Ishikawa (cell line): ENCODE data around the gene ADAR.

Source experiments
- CEBPB ChIP-seq: IDR thresholded peaks from 2 replicates; pipeline ENCODE4 v1.6.1; 2012
- CREB1 ChIP-seq: IDR thresholded peaks from 2 replicates; pipeline ENCODE4 v1.6.1; 2012; ENCODE audit warnings: low read depth
- EGR1 ChIP-seq: IDR thresholded peaks from 2 replicates; pipeline ENCODE4 v1.6.1; 2012
- EP300 ChIP-seq: IDR thresholded peaks from 2 replicates; pipeline ENCODE4 v1.6.1; 2012; ENCODE audit warnings: borderline replicate concordance
- FOXM1 ChIP-seq: IDR thresholded peaks from 2 replicates; pipeline ENCODE4 v1.6.1; 2012; ENCODE audit warnings: low read depth, borderline replicate concordance
- NFIC ChIP-seq: IDR thresholded peaks from 2 replicates; pipeline ENCODE4 v1.6.1; 2012
- RAD21 ChIP-seq: IDR thresholded peaks from 2 replicates; pipeline ENCODE4 v1.6.1; 2012; ENCODE audit warnings: low read depth
- REST ChIP-seq: IDR thresholded peaks from 2 replicates; pipeline ENCODE4 v1.6.1; 2012; ENCODE audit warnings: low read depth, mild to moderate bottlenecking
- TAF1 ChIP-seq: IDR thresholded peaks from 2 replicates; pipeline ENCODE4 v1.6.1; 2012; ENCODE audit warnings: low read depth, mild to moderate bottlenecking
- TCF12 ChIP-seq: IDR thresholded peaks from 2 replicates; pipeline ENCODE4 v1.6.1; 2012; ENCODE audit warnings: low read depth
- TEAD4 ChIP-seq: IDR thresholded peaks from 2 replicates; pipeline ENCODE4 v1.6.1; 2012
- USF1 ChIP-seq: IDR thresholded peaks from 2 replicates; pipeline ENCODE4 v1.6.1; 2012
- YY1 ChIP-seq: IDR thresholded peaks from 2 replicates; pipeline ENCODE4 v1.6.1; 2012; ENCODE audit warnings: low read depth
- ZBTB7A ChIP-seq: IDR thresholded peaks from 2 replicates; pipeline ENCODE4 v1.6.1; 2012; ENCODE audit warnings: low read depth
- TF ChIP-seq, protein P1 (sequence below): IDR thresholded peaks from 2 replicates; pipeline ENCODE4 v1.6.1; 2012

ADAR gene

DNA sequence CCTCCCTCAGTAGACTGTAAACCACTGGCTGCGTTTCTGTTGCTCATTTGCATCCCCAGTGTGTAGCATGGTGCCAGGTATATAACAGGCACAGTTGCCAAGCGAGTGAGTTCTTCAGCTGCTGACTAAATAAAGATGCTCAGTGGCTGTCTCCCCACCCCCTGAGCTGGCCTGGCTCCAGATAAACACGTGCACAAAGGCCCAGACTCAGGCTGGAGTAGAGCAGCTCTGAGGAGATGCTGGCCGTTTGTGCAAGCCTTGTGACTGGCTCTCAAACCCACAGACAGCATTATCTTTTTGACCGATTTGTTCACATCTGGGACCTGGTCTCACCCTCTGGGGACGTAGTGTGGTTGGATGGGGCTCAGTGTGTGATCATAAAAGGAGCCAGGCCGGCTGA, 33.3 kb downstream of the ADAR start:
- TF ChIP-seq REST = no peak
- no peak for TF ChIP-seq EP300
- no peak for TF ChIP-seq NFIC
- TF ChIP-seq FOXM1 = no peak
- TF ChIP-seq RAD21 = no peak
- TF ChIP-seq EGR1 = no peak

GRCh38 chr1:154573168-154573510, 34.8 kb downstream of the ADAR start:
- TF ChIP-seq RAD21 (no peak), TEAD4 (no peak), USF1 (no peak), TCF12 (no peak), EP300 (no peak), FOXM1 (no peak), CEBPB (no peak), YY1 (no peak), EGR1 (no peak), ZBTB7A (no peak), NFIC (no peak), TAF1 (no peak), CREB1 (no peak), REST (no peak)
- TF ChIP-seq, protein P1, sequence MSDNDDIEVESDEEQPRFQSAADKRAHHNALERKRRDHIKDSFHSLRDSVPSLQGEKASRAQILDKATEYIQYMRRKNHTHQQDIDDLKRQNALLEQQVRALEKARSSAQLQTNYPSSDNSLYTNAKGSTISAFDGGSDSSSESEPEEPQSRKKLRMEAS = no peak

DNA sequence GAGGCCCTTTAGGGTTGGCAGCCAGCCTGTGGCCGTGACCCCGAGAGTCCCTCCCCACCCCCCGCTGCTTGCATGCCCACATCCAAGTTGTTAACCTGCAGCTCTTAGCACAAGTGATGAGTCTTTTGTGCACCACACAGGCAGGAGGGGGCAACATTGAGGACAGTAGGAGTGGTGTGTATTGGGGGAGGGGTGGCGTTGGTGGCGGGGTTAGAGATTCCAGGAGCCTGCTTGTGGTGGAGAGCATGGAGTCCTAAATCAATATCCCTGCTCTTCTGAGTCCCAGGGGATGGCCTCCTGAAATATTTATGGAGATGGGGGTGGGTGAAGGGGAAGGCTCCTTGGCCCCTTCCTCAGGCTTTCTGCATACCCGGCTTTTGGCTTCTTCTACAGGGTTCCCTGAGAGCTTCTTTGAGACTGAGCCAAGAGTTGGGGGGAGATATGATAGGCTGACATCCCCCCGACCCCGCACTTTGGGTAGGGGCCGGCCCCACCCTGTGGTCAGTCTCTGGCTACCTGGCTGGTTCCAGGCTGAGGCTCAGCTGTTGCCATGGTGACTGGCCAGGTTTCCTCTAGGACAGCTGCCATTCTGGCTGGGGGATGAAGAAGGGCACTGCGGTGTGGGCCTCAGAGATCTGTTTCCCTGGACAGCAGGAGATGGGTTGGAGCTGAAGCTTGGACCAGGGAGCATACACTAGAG, 35.4 kb downstream of the ADAR start:
- TF ChIP-seq, protein P1 = no peak
- TF ChIP-seq CREB1 (no peak), FOXM1 (no peak), TEAD4 (no peak), RAD21 (no peak), EGR1 (no peak), YY1 (no peak), TAF1 (no peak), ZBTB7A (no peak), NFIC (no peak), EP300 (no peak), CEBPB (no peak)

- TF ChIP-seq TAF1 (no peak), FOXM1 (no peak), ZBTB7A (no peak), TEAD4 (no peak), EP300 (no peak), NFIC (no peak), EGR1 (no peak), CREB1 (no peak), TCF12 (no peak)
- TF ChIP-seq, protein P1 = no peak
Measured at GRCh38 chr1:154571964-154572288, 36.1 kb downstream of the ADAR start.

- TF ChIP-seq CEBPB (no peak), ZBTB7A (no peak), YY1 (no peak), TAF1 (no peak), EP300 (no peak), EGR1 (no peak), NFIC (no peak), FOXM1 (no peak), REST (no peak), RAD21 (no peak), TEAD4 (no peak), USF1 (no peak), TCF12 (no peak), CREB1 (no peak)
- TF ChIP-seq, protein P1 = no peak
Measured at GRCh38 chr1:154571244-154571963, 36.6 kb downstream of the ADAR start.
